Measurements from ENCODE around the gene RAB37. TPM values are rescaled to one million over a fixed set of nuclear protein-coding genes. Genes with fewer than 3 reads are reported as not detected.
A peak's percentile ranks its signal among the peaks of the same experiment; 100 is the strongest.

The RAB37 gene
- total and polyA plus RNA-seq, 4 donors, result 1.4 to 3.4 (median 1.9) TPM

DNA sequence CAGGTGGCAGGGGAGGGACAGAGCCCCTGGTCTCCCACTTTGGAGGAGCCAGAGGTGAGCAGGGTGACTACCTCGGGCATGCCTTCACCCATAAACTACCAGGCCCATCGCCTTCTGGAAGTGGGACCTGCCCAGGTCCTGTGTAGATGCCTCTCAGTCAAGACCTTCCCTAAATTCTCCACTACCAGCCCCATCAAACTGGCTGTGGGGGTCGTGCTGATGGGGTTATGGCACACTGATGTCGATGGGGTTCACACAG is 5.8 kb upstream of the RAB37 start:
- no peak overlapping the region for H3K4me3 ChIP-seq (ENCODE audit: low read length in 2 of 2)
- H3K36me3 ChIP-seq (ENCODE audit: control insufficient read depth in 1 of 2, insufficient read depth in 2 of 2, low read length in 1 of 2), result no peaks in the 10 kb centered on the region
- 75 to 81% methylated on average over 4 of the region's 4 CpGs for WGBS, 2 donors
- ATAC-seq (ENCODE audit: low FRiP score) (no peak), DNase-seq (peak in 1 of 2 donors; percentile 26)
- H3K27me3 ChIP-seq (ENCODE audit: control insufficient read depth in 1 of 2, insufficient read depth in 2 of 2, low read length in 1 of 2), result no peaks in the 10 kb centered on the region
- H3K27ac ChIP-seq (ENCODE audit: low read depth in 1 of 2, low read length in 2 of 2), result no peak overlapping the region
- H3K4me1 ChIP-seq (ENCODE audit: control insufficient read depth in 1 of 2, insufficient read depth in 2 of 2, low read length in 2 of 2), result no peaks in the 10 kb centered on the region
- intact Hi-C loops (cut with DNase I), result no loop called here
- no peaks in the 10 kb centered on the region for H3K9me3 ChIP-seq (ENCODE audit: control insufficient read depth, low read length)

GRCh38 chr17:74732042-74732867 is 4.8 kb upstream of the RAB37 start:
- Histone ChIP-seq H3K9me3 (ENCODE audit: control insufficient read depth, low read length) (no peaks in the 10 kb centered on the region), H3K27me3 (ENCODE audit: control insufficient read depth in 1 of 2, insufficient read depth in 2 of 2, low read length in 1 of 2) (no peaks in the 10 kb centered on the region), H3K4me1 (ENCODE audit: control insufficient read depth in 1 of 2, insufficient read depth in 2 of 2, low read length in 2 of 2) (no peaks in the 10 kb centered on the region), H3K27ac (ENCODE audit: low read depth in 1 of 2, low read length in 2 of 2) (no peak overlapping the region), H3K4me3 (ENCODE audit: low read length in 2 of 2) (no peak overlapping the region), H3K36me3 (ENCODE audit: control insufficient read depth in 1 of 2, insufficient read depth in 2 of 2, low read length in 1 of 2) (no peaks in the 10 kb centered on the region)
- ATAC-seq (ENCODE audit: low FRiP score) (no peak), DNase-seq (peak in 1 of 2 donors; percentile 34)
- intact Hi-C loops (cut with DNase I), result no loop called here
- 76 to 77% methylated on average over 12 of the region's 12 CpGs for WGBS, 2 donors

DNA sequence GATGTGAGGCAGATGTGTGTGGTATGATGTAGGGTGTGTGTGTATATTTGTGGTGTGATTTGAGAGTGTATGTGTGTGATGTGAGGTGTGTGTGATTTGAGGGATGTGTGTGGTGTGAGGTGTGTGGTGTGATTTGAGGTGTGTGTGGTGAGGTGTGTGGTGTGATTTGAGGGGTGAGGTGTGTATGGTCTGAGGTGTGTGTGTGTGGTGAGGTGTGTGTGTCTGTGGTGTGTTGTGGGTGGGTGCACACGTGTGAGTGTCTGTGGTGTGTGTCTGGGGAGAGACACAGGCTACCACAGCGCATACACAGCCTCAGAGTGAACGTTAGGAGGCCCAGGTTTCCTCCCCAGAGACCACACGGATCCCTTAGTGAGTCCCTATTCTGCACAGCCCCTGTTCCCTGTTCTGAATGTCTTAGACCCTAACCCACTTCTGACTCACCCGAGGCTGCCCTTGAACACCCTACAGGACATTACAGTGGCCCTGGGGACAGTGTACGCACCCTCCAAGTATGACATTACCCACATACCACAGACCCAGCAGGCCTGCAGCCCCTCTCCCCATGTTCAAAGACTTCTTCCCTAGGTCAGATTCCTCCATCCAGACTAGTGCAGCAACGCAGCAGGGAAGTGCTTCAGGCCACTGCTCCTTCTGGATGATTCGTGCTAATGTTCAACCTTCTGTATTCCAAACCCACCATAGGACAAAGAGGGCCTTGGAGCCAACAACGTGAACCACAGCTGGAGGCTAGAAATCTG is 3.5 kb upstream of the RAB37 start:
- no peak overlapping the region for H3K27ac ChIP-seq (ENCODE audit: low read depth in 1 of 2, low read length in 2 of 2)
- H3K4me3 ChIP-seq (ENCODE audit: low read length in 2 of 2), result no peak overlapping the region
- H3K27me3 ChIP-seq (ENCODE audit: control insufficient read depth in 1 of 2, insufficient read depth in 2 of 2, low read length in 1 of 2), result no peaks in the 10 kb centered on the region
- intact Hi-C loops (cut with DNase I), result no loop called here
- no peaks in the 10 kb centered on the region for H3K9me3 ChIP-seq (ENCODE audit: control insufficient read depth, low read length)
- DNase-seq (peak in 1 of 2 donors; percentile 22), ATAC-seq (ENCODE audit: low FRiP score) (no peak)
- H3K36me3 ChIP-seq (ENCODE audit: control insufficient read depth in 1 of 2, insufficient read depth in 2 of 2, low read length in 1 of 2), result no peaks in the 10 kb centered on the region
- 53 to 61% methylated on average over 9 of the region's 9 CpGs for WGBS, 2 donors
- no peaks in the 10 kb centered on the region for H3K4me1 ChIP-seq (ENCODE audit: control insufficient read depth in 1 of 2, insufficient read depth in 2 of 2, low read length in 2 of 2)

DNA sequence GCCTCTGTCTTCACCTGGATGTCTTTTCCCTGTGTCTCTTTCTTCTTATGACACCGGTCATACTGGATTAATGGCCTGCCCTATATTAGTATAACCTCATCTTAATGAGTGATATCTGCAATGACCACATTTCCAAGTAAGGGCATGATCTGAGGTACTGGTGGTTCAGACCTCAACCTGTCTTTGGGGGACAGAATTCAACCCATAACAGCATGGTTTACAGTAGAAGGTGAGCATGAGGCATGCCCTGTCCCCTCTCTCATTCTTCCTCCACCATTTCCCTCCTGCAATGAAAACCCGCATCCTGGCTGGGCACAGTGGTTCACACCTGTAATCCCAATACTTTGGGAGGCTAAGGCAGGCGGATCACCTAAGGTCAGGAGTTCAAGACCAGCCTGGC is 2.8 kb upstream of the RAB37 start:
- Histone ChIP-seq H3K36me3 (ENCODE audit: control insufficient read depth in 1 of 2, insufficient read depth in 2 of 2, low read length in 1 of 2) (no peaks in the 10 kb centered on the region), H3K27ac (ENCODE audit: low read depth in 1 of 2, low read length in 2 of 2) (no peak overlapping the region), H3K4me3 (ENCODE audit: low read length in 2 of 2) (no peak overlapping the region), H3K9me3 (ENCODE audit: control insufficient read depth, low read length) (no peaks in the 10 kb centered on the region), H3K27me3 (ENCODE audit: control insufficient read depth in 1 of 2, insufficient read depth in 2 of 2, low read length in 1 of 2) (no peaks in the 10 kb centered on the region), H3K4me1 (ENCODE audit: control insufficient read depth in 1 of 2, insufficient read depth in 2 of 2, low read length in 2 of 2) (no peaks in the 10 kb centered on the region)
- DNase-seq (no peak), ATAC-seq (ENCODE audit: low FRiP score) (no peak)
- intact Hi-C loops (cut with DNase I), result no loop called here
- WGBS, 2 donors, result 89 to 90% methylated on average over 3 of the region's 3 CpGs

- 2% methylated on average over 37 to 38 of the region's 38 CpGs for WGBS, 2 donors
Measured at GRCh38 chr17:74737299-74738050, 419 bp downstream of the RAB37 start.

DNA sequence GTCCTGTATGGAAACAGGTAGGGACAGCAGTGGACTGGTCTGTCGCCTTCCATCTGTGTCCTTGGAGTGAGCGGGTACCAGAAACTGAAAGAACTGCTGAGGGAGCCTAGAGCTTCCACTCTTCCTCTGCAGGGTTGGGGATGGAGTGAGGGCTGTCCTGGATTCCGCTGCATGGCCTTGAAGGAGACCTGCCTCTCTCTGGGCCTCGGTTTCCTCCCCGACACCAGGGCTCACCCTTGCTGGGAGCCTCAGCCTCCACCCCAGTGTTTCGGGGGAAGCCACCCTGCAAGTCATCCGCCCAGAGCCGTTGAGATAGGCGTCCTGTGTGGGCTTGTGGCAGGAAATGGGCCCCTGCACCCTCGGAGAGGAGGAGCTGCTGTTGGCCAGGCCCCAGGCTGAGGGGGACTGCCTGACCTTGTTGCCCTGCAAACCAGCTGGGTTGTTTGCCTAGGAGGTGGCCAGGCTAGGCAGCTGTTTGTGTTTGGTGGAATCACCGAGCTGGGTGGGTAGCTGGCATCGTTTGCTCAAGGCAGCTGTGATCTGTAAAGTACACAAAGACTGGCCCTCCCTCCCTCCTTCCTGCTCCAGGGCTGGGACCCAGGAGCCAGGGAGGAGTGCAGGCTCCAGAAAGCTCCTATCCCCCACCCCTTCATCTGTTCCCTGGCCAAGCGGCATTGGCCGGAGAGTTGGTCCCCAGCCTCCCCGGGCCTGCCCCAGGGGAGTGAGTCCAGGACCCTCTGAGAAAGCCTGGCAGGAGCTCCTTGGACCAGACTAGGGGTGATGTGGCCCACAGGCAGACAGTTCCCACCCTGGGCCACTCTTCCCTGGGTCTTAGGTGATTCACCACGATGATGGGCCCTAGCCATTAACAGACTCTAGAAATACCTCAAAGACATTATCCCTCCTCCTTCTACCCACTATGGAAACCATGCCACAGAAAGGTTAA is 1.3 kb downstream of the RAB37 start:
- intact Hi-C loops (cut with DNase I), result no loop called here
- no peak overlapping the region for H3K4me3 ChIP-seq (ENCODE audit: low read length in 2 of 2)
- H3K36me3 ChIP-seq (ENCODE audit: control insufficient read depth in 1 of 2, insufficient read depth in 2 of 2, low read length in 1 of 2), result no peaks in the 10 kb centered on the region
- ATAC-seq (ENCODE audit: low FRiP score) (no peak), DNase-seq (peak in 1 of 2 donors; percentile 62)
- H3K4me1 ChIP-seq (ENCODE audit: control insufficient read depth in 1 of 2, insufficient read depth in 2 of 2, low read length in 2 of 2), result no peaks in the 10 kb centered on the region
- H3K27me3 ChIP-seq (ENCODE audit: control insufficient read depth in 1 of 2, insufficient read depth in 2 of 2, low read length in 1 of 2), result no peaks in the 10 kb centered on the region
- H3K27ac ChIP-seq (ENCODE audit: low read depth in 1 of 2, low read length in 2 of 2), result no peak overlapping the region
- H3K9me3 ChIP-seq (ENCODE audit: control insufficient read depth, low read length), result no peaks in the 10 kb centered on the region
- WGBS, 2 donors, result 43 to 47% methylated on average over 16 of the region's 16 CpGs

More at GRCh38 chr17:74737299-74738050, 419 bp downstream of the RAB37 start:
- Histone ChIP-seq H3K36me3 (ENCODE audit: control insufficient read depth in 1 of 2, insufficient read depth in 2 of 2, low read length in 1 of 2) (no peaks in the 10 kb centered on the region), H3K27ac (ENCODE audit: low read depth in 1 of 2, low read length in 2 of 2) (no peak overlapping the region), H3K9me3 (ENCODE audit: control insufficient read depth, low read length) (no peaks in the 10 kb centered on the region), H3K27me3 (ENCODE audit: control insufficient read depth in 1 of 2, insufficient read depth in 2 of 2, low read length in 1 of 2) (no peaks in the 10 kb centered on the region), H3K4me1 (ENCODE audit: control insufficient read depth in 1 of 2, insufficient read depth in 2 of 2, low read length in 2 of 2) (no peaks in the 10 kb centered on the region), H3K4me3 (ENCODE audit: low read length in 2 of 2) (no peak overlapping the region)
- intact Hi-C loops (cut with DNase I), result no loop called here
- ATAC-seq (ENCODE audit: low FRiP score) (peak; percentile 2), DNase-seq (peak in 1 of 2 donors; percentile 58)

GRCh38 chr17:74739227-74739831 is 2.3 kb downstream of the RAB37 start:
- Histone ChIP-seq H3K27me3 (ENCODE audit: control insufficient read depth in 1 of 2, insufficient read depth in 2 of 2, low read length in 1 of 2) (no peaks in the 10 kb centered on the region), H3K4me1 (ENCODE audit: control insufficient read depth in 1 of 2, insufficient read depth in 2 of 2, low read length in 2 of 2) (no peaks in the 10 kb centered on the region), H3K36me3 (ENCODE audit: control insufficient read depth in 1 of 2, insufficient read depth in 2 of 2, low read length in 1 of 2) (no peaks in the 10 kb centered on the region), H3K4me3 (ENCODE audit: low read length in 2 of 2) (no peak overlapping the region), H3K27ac (ENCODE audit: low read depth in 1 of 2, low read length in 2 of 2) (no peak overlapping the region), H3K9me3 (ENCODE audit: control insufficient read depth, low read length) (no peaks in the 10 kb centered on the region)
- no peak for ATAC-seq (ENCODE audit: low FRiP score)
- intact Hi-C loops (cut with DNase I), result no loop called here
- 82 to 84% methylated on average over 12 of the region's 12 CpGs for WGBS, 2 donors
- peak in 1 of 2 donors; percentile 21 for DNase-seq

DNA sequence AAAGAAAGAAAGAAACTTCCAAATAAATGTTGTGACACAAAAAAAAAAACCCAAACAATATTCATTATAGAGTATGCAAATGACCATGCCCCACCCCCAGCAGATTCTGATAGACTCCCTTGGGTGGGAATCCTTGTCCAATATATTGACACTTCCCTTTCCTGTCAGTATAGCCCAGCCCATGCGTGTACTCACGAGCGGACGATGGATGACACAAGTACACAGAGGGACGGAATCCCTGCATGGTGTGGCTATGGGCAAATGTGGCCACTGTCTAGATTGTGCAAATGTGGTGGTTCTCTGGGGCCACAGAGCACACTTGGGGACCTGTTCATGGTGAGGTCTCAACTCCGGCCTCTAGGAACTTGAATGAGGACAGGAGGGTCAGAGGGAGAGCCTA is 3.1 kb downstream of the RAB37 start:
- H3K36me3 ChIP-seq (ENCODE audit: control insufficient read depth in 1 of 2, insufficient read depth in 2 of 2, low read length in 1 of 2), result no peaks in the 10 kb centered on the region
- no peak for DNase-seq
- H3K9me3 ChIP-seq (ENCODE audit: control insufficient read depth, low read length), result no peaks in the 10 kb centered on the region
- intact Hi-C loops (cut with DNase I), result loop anchor here (5.0 to 10.0 kb wide), 2 partner anchors 37 to 215 kb away; partner anchors contain the start of gene NAT9 (in 2 of the 2)
- no peaks in the 10 kb centered on the region for H3K4me1 ChIP-seq (ENCODE audit: control insufficient read depth in 1 of 2, insufficient read depth in 2 of 2, low read length in 2 of 2)
- H3K27ac ChIP-seq (ENCODE audit: low read depth in 1 of 2, low read length in 2 of 2), result no peak overlapping the region
- 83 to 84% methylated on average over 6 of the region's 6 CpGs for WGBS, 2 donors
- no peak overlapping the region for H3K4me3 ChIP-seq (ENCODE audit: low read length in 2 of 2)
- H3K27me3 ChIP-seq (ENCODE audit: control insufficient read depth in 1 of 2, insufficient read depth in 2 of 2, low read length in 1 of 2), result no peaks in the 10 kb centered on the region
- no peak for ATAC-seq (ENCODE audit: low FRiP score)
